CD4-positive, CD25-positive, alpha-beta regulatory T cell (primary cell): ENCODE data around the gene TNIK. TPM values are rescaled to one million over a fixed set of nuclear protein-coding genes. Genes with fewer than 3 reads are reported as not detected.

Experiments
- ATAC-seq, 2 donors: fragments of 150-1000 bp; cut with Tn5 transposase; one replicate each; pipeline ENCODE4 v1.10.0; 2021; ENCODE audit warnings: low read depth in 2 of 2, moderate number of reproducible peaks in 2 of 2, moderate library complexity in 1 of 2
- DNase-seq, 3 donors: peaks; one replicate each; pipeline versions ENCODE4 v3.0.0 to v3.0.0-alpha.2; 2012 to 2022; ENCODE audit warnings: mixed read lengths in 1 of 3
- H3K27ac ChIP-seq: one replicate; pipeline ENCODE4 v1.7.0; 2013; ENCODE audit warnings: mild to moderate bottlenecking, low read length; ENCODE audit not compliant: insufficient read depth, poor library complexity, severe bottlenecking
- H3K27me3 ChIP-seq: one replicate; pipeline ENCODE4 v1.7.0; 2013; ENCODE audit warnings: low read length; ENCODE audit not compliant: control insufficient read depth, insufficient read depth
- H3K36me3 ChIP-seq: one replicate; pipeline ENCODE4 v1.7.0; 2013; ENCODE audit warnings: mild to moderate bottlenecking, low read length, moderate library complexity; ENCODE audit not compliant: control insufficient read depth, insufficient read depth
- H3K4me1 ChIP-seq: 2 replicates; pipeline ENCODE4 v1.7.0; 2013; ENCODE audit warnings: mild to moderate bottlenecking, low read length; ENCODE audit not compliant: insufficient read depth, control insufficient read depth, poor library complexity, severe bottlenecking
- H3K4me3 ChIP-seq: one replicate; pipeline ENCODE4 v1.7.0; 2013; ENCODE audit warnings: low read depth, mild to moderate bottlenecking, low read length, moderate library complexity
- H3K9me3 ChIP-seq, 2 experiments: 1 replicate in 1 of 2; 2 replicates in 1 of 2; pipeline ENCODE4 v1.7.0; 2013; ENCODE audit warnings: low read length in 2 of 2, mild to moderate bottlenecking in 1 of 2, moderate library complexity in 1 of 2; ENCODE audit not compliant: control insufficient read depth in 2 of 2
- H3K27ac Mint-ChIP-seq, 3 donors: one replicate each; pipeline ENCODE4 v1.8.0; 2020 to 2022; ENCODE audit warnings: mild to moderate bottlenecking in 3 of 3, mixed read lengths in 3 of 3, moderate library complexity in 2 of 3
- H3K27me3 Mint-ChIP-seq: one replicate; pipeline ENCODE4 v1.8.0; 2022; ENCODE audit warnings: mild to moderate bottlenecking, mixed read lengths
- H3K36me3 Mint-ChIP-seq: one replicate; pipeline ENCODE4 v1.8.0; 2020; ENCODE audit warnings: mixed read lengths
- H3K4me1 Mint-ChIP-seq, 4 donors: one replicate each; pipeline ENCODE4 v1.8.0; 2020 to 2022; ENCODE audit warnings: mixed read lengths in 4 of 4, mild to moderate bottlenecking in 1 of 4
- H3K4me3 Mint-ChIP-seq, 4 donors: one replicate each; pipeline ENCODE4 v1.8.0; 2020 to 2022; ENCODE audit warnings: mild to moderate bottlenecking in 4 of 4, mixed read lengths in 4 of 4, moderate library complexity in 3 of 4
- H3K9me3 Mint-ChIP-seq, 7 donors: one replicate each; pipeline ENCODE4 v1.8.0; 2020 to 2022; ENCODE audit warnings: mixed read lengths in 7 of 7, mild to moderate bottlenecking in 3 of 7, moderate library complexity in 2 of 7
- polyA plus RNA-seq, 4 donors: library from polyadenylated mRNA; unstranded; fragments of 300-500 nt; fragmentation: Illumina TruSeq; gene quantifications; one replicate each; pipeline ENCODE4 v1.2.3, GENCODE V29; 2021
- total RNA-seq: library from RNA; stranded (reverse); gene quantifications from one replicate; pipeline ENCODE4 v1.2.3, GENCODE V29; 2022

TNIK gene
- total and polyA plus RNA-seq, 5 donors from 2014 or later: 14.7 to 162 (median 22.3) TPM

- no peak for ATAC-seq
- Histone ChIP-seq H3K4me1 (no peaks in the 10 kb centered on the region), H3K27ac (no peak overlapping the region), H3K4me3 (no peak overlapping the region), H3K36me3 (no peaks in the 10 kb centered on the region), H3K9me3 (no peaks in the 10 kb centered on the region), H3K27me3 (no peaks in the 10 kb centered on the region)
- peaks cover 21 to 42% (median 28%) of the 10 kb centered on the region in 4 donors for H3K4me1 Mint-ChIP-seq
- no peaks in the 10 kb centered on the region for H3K27me3 Mint-ChIP-seq
- no peaks in the 10 kb centered on the region for H3K9me3 Mint-ChIP-seq
- no peak overlapping the region for H3K4me3 Mint-ChIP-seq
- H3K36me3 Mint-ChIP-seq: peaks cover 19% of the 10 kb centered on the region
- DNase-seq: no peak
- peak overlapping the region in 2 of 3 donors; percentile 2 to 22 for H3K27ac Mint-ChIP-seq
Observed at GRCh38 chr3:171239757-171240503, 220.3 kb downstream of the TNIK start.

GRCh38 chr3:171237009-171237385 is 223.2 kb downstream of the TNIK start:
- Mint-ChIP-seq H3K9me3 (no peaks in the 10 kb centered on the region), H3K27ac (peak overlapping the region in 2 of 3 donors; percentile 42 to 44)

GRCh38 chr3:171236265-171237008 is 223.8 kb downstream of the TNIK start:
- H3K4me1 Mint-ChIP-seq: peaks cover 40 to 59% (median 44%) of the 10 kb centered on the region in 4 donors
- peaks cover 26% of the 10 kb centered on the region for H3K36me3 Mint-ChIP-seq
- Histone ChIP-seq H3K9me3 (no peaks in the 10 kb centered on the region), H3K4me1 (peaks cover 4% of the 10 kb centered on the region), H3K27me3 (no peaks in the 10 kb centered on the region), H3K36me3 (peaks cover 2% of the 10 kb centered on the region), H3K27ac (no peak overlapping the region), H3K4me3 (no peak overlapping the region)
- no peaks in the 10 kb centered on the region for H3K9me3 Mint-ChIP-seq
- H3K4me3 Mint-ChIP-seq: peak overlapping the region in 1 of 4 donors; percentile 47
- H3K27me3 Mint-ChIP-seq: no peaks in the 10 kb centered on the region
- H3K27ac Mint-ChIP-seq: peak overlapping the region in 2 of 3 donors; percentile 7 to 44
- ATAC-seq: no peak
- DNase-seq: no peak

More at GRCh38 chr3:171237009-171237385, 223.2 kb downstream of the TNIK start:
- ATAC-seq (no peak), DNase-seq (no peak)
- Histone ChIP-seq H3K9me3 (no peaks in the 10 kb centered on the region), H3K27ac (no peak overlapping the region), H3K27me3 (no peaks in the 10 kb centered on the region), H3K4me3 (no peak overlapping the region), H3K36me3 (peaks cover 2% of the 10 kb centered on the region), H3K4me1 (no peaks in the 10 kb centered on the region)
- Mint-ChIP-seq H3K36me3 (peaks cover 26% of the 10 kb centered on the region), H3K27me3 (no peaks in the 10 kb centered on the region), H3K4me1 (peaks cover 40 to 57% (median 44%) of the 10 kb centered on the region in 4 donors), H3K4me3 (no peak overlapping the region)

- Histone ChIP-seq H3K9me3 (no peaks in the 10 kb centered on the region), H3K4me1 (peaks cover 11% of the 10 kb centered on the region), H3K27ac (no peak overlapping the region), H3K4me3 (no peak overlapping the region), H3K27me3 (no peaks in the 10 kb centered on the region), H3K36me3 (peaks cover 2% of the 10 kb centered on the region)
- H3K4me3 Mint-ChIP-seq: no peak overlapping the region
- no peak for DNase-seq
- H3K9me3 Mint-ChIP-seq: peaks cover 0 to 3% (median 0%) of the 10 kb centered on the region in 7 donors
- no peaks in the 10 kb centered on the region for H3K27me3 Mint-ChIP-seq
- peak overlapping the region in 2 of 3 donors; percentile 40 to 60 for H3K27ac Mint-ChIP-seq
- H3K4me1 Mint-ChIP-seq: peaks cover 32 to 67% (median 48%) of the 10 kb centered on the region in 4 donors
- peaks cover 20% of the 10 kb centered on the region for H3K36me3 Mint-ChIP-seq
- ATAC-seq: no peak
Observed at GRCh38 chr3:171234298-171235010, 225.8 kb downstream of the TNIK start.

GRCh38 chr3:171231361-171231760 is 228.8 kb downstream of the TNIK start:
- Mint-ChIP-seq H3K4me3 (no peak overlapping the region), H3K27ac (peak overlapping the region in 2 of 3 donors; percentile 75 to 86), H3K36me3 (peaks cover 34% of the 10 kb centered on the region), H3K27me3 (no peaks in the 10 kb centered on the region), H3K9me3 (peaks cover 0 to 3% (median under 1%) of the 10 kb centered on the region in 7 donors), H3K4me1 (peaks cover 34 to 71% (median 49%) of the 10 kb centered on the region in 4 donors)
- Histone ChIP-seq H3K4me1 (peaks cover 11% of the 10 kb centered on the region), H3K9me3 (peaks cover under 1% of the 10 kb centered on the region in 2 experiments), H3K27me3 (no peaks in the 10 kb centered on the region), H3K27ac (no peak overlapping the region), H3K4me3 (no peak overlapping the region), H3K36me3 (peaks cover 17% of the 10 kb centered on the region)
- DNase-seq: no peak
- no peak for ATAC-seq

- DNase-seq (no peak), ATAC-seq (no peak)
- Histone ChIP-seq H3K4me1 (peaks cover 11% of the 10 kb centered on the region), H3K9me3 (peaks cover 5 to 6% of the 10 kb centered on the region in 2 experiments), H3K27me3 (no peaks in the 10 kb centered on the region), H3K27ac (no peak overlapping the region), H3K36me3 (peaks cover 17% of the 10 kb centered on the region), H3K4me3 (no peak overlapping the region)
- Mint-ChIP-seq H3K4me1 (peaks cover 38 to 71% (median 50%) of the 10 kb centered on the region in 4 donors), H3K27ac (peak overlapping the region in 2 of 3 donors; percentile 75 to 86), H3K9me3 (peaks cover 0 to 5% (median 3%) of the 10 kb centered on the region in 7 donors), H3K36me3 (peaks cover 35% of the 10 kb centered on the region), H3K4me3 (peak overlapping the region in 1 of 4 donors; percentile 22), H3K27me3 (no peaks in the 10 kb centered on the region)
Observed at GRCh38 chr3:171230865-171231264, 229.3 kb downstream of the TNIK start.

- H3K36me3 Mint-ChIP-seq: peaks cover 36% of the 10 kb centered on the region
Observed at GRCh38 chr3:171229173-171229572, 231.0 kb downstream of the TNIK start.

More at GRCh38 chr3:171229173-171229572, 231.0 kb downstream of the TNIK start:
- peaks cover 18% of the 10 kb centered on the region for H3K36me3 ChIP-seq
- H3K9me3 ChIP-seq: peaks cover 6 to 8% of the 10 kb centered on the region in 2 experiments
- H3K27ac ChIP-seq: no peak overlapping the region
- Mint-ChIP-seq H3K27ac (peak overlapping the region; percentile 8 to 51 (median 38)), H3K4me3 (no peak overlapping the region), H3K27me3 (no peaks in the 10 kb centered on the region), H3K9me3 (peaks cover 0 to 8% (median 4%) of the 10 kb centered on the region in 7 donors), H3K4me1 (peaks cover 37 to 79% (median 59%) of the 10 kb centered on the region in 4 donors)
- H3K4me3 ChIP-seq: no peak overlapping the region
- ATAC-seq (no peak), DNase-seq (no peak)
- no peaks in the 10 kb centered on the region for H3K27me3 ChIP-seq
- H3K4me1 ChIP-seq: peaks cover 16% of the 10 kb centered on the region
